Endodermal cell (in vitro differentiated cells): ENCODE measurements around the gene HSFX2. TPM values are rescaled to one million over a fixed set of nuclear protein-coding genes. Genes with fewer than 3 reads are reported as not detected.
A peak's percentile ranks its signal among the peaks of the same experiment; 100 is the strongest.
"Not testable (repeated sequence)": the region's sequence is repeated elsewhere in the genome, so short reads cannot be mapped to it uniquely, and the experiment has no call there.

ENCODE experiments used
- DNase-seq: peaks from one replicate; pipeline ENCODE4 v3.0.0-alpha.2; 2017
- H3K27ac ChIP-seq: 2 replicates; pipeline ENCODE4 v1.5.1; 2013; ENCODE audit warnings: mild to moderate bottlenecking, low read depth, low read length, moderate library complexity
- H3K27me3 ChIP-seq: 2 replicates; pipeline ENCODE4 v1.6.1; 2013; ENCODE audit warnings: mild to moderate bottlenecking, low read length, moderate library complexity; ENCODE audit not compliant: insufficient read depth, control insufficient read depth, poor library complexity, severe bottlenecking
- H3K36me3 ChIP-seq: 2 replicates; pipeline ENCODE4 v1.7.0; 2013; ENCODE audit warnings: mild to moderate bottlenecking, low read length, moderate library complexity; ENCODE audit not compliant: control insufficient read depth, insufficient read depth
- H3K4me1 ChIP-seq: one replicate; pipeline ENCODE4 v1.7.0; 2013; ENCODE audit warnings: low read length; ENCODE audit not compliant: control insufficient read depth, insufficient read depth
- H3K4me3 ChIP-seq: 2 replicates; pipeline ENCODE4 v1.5.1; 2013; ENCODE audit warnings: mild to moderate bottlenecking, low read length, moderate library complexity
- H3K9ac ChIP-seq: 2 replicates; pipeline ENCODE4 v1.6.1; 2013; ENCODE audit warnings: mild to moderate bottlenecking, low read length, moderate library complexity; ENCODE audit not compliant: poor library complexity, severe bottlenecking; ENCODE audit errors: extremely low read depth
- H3K9me3 ChIP-seq: 2 replicates; pipeline ENCODE4 v1.6.1; 2013; ENCODE audit warnings: mild to moderate bottlenecking, low read length, moderate library complexity; ENCODE audit not compliant: control insufficient read depth
- H3K27ac Mint-ChIP-seq: 2 replicates; pipeline ENCODE4 v1.8.0; 2020; ENCODE audit warnings: mixed read lengths
- H3K27me3 Mint-ChIP-seq: 2 replicates; pipeline ENCODE4 v1.8.0; 2021; ENCODE audit warnings: mild to moderate bottlenecking, mixed read lengths; ENCODE audit not compliant: insufficient read depth
- H3K36me3 Mint-ChIP-seq: 2 replicates; pipeline ENCODE4 v1.8.0; 2020; ENCODE audit warnings: low read depth, mixed read lengths
- H3K4me1 Mint-ChIP-seq: 2 replicates; pipeline ENCODE4 v1.8.0; 2020; ENCODE audit warnings: mixed read lengths
- H3K4me3 Mint-ChIP-seq: 2 replicates; pipeline ENCODE4 v1.8.0; 2020; ENCODE audit warnings: mild to moderate bottlenecking, moderate library complexity, mixed read lengths
- H3K9me3 Mint-ChIP-seq: 2 replicates; pipeline ENCODE4 v1.8.0; 2020; ENCODE audit warnings: mild to moderate bottlenecking, mixed read lengths
- WGBS, 2 experiments: methylation state at CpG; one replicate each; pipeline versions ENCODE4 v1.1.5 to v1.1.7; 2013; ENCODE audit warnings: missing lambda C conversion rate in 2 of 2, mixed read lengths in 1 of 2; ENCODE audit not compliant: insufficient coverage in 1 of 2, insufficient read length in 1 of 2; 5-methylcytosine and 5-hydroxymethylcytosine counted together
- total RNA-seq, 2 donors: library from RNA; stranded (reverse); fragmentation: NEBNext Ultra II Directional in 1 of 2; extraction: Animal tissue kit (Norgen Biotek cat#: 25700) in 1 of 2; gene quantifications; 2 replicates in 1 of 2; 3 replicates in 1 of 2; pipeline ENCODE4 v1.2.1, GENCODE V29; 2021
- TF ChIP-seq, protein P1 (sequence below): fragments of 200-600 bp; sonication (generic); conservative IDR thresholded peaks from 2 replicates; pipeline ENCODE4 v1.5.0; 2021; ENCODE audit warnings: antibody characterized with exemption, mild to moderate bottlenecking

Gene HSFX2
- total RNA-seq, 2 donors from 2014 or later, result not detected

GRCh38 chrX:149545545-149546543 is 49.3 kb downstream of the HSFX2 start:
- H3K4me3 Mint-ChIP-seq, H3K9me3 ChIP-seq, H3K27ac Mint-ChIP-seq, H3K9ac ChIP-seq, H3K27ac ChIP-seq, H3K4me1 ChIP-seq, H3K36me3 Mint-ChIP-seq, H3K27me3 ChIP-seq, H3K4me1 Mint-ChIP-seq, H3K36me3 ChIP-seq, H3K4me3 ChIP-seq, H3K27me3 Mint-ChIP-seq: not testable (repeated sequence)
- WGBS, 2 experiments, result 68% methylated on average over 11 of the region's 29 CpGs; no CpG with 5 or more reads in 1 of the 2 experiments
- H3K9me3 Mint-ChIP-seq, result peaks cover 11% of the 10 kb centered on the region
- peak; percentile 81 for DNase-seq
- TF ChIP-seq, protein P1, sequence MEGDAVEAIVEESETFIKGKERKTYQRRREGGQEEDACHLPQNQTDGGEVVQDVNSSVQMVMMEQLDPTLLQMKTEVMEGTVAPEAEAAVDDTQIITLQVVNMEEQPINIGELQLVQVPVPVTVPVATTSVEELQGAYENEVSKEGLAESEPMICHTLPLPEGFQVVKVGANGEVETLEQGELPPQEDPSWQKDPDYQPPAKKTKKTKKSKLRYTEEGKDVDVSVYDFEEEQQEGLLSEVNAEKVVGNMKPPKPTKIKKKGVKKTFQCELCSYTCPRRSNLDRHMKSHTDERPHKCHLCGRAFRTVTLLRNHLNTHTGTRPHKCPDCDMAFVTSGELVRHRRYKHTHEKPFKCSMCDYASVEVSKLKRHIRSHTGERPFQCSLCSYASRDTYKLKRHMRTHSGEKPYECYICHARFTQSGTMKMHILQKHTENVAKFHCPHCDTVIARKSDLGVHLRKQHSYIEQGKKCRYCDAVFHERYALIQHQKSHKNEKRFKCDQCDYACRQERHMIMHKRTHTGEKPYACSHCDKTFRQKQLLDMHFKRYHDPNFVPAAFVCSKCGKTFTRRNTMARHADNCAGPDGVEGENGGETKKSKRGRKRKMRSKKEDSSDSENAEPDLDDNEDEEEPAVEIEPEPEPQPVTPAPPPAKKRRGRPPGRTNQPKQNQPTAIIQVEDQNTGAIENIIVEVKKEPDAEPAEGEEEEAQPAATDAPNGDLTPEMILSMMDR, result peak; percentile 63

Other genes with a start within 250 kb of the HSFX2 start
- 10 to 100 TPM; 28.2 to 43.9 TPM for gene IDS, start 90.0 kb downstream of the HSFX2 start, total RNA-seq
- 10 to 100 TPM; 11.9 to 18.0 TPM for gene EOLA1, start 54.3 kb downstream of the HSFX2 start, total RNA-seq
- gene HSFX3, start 45.4 kb downstream of the HSFX2 start, total RNA-seq, result not detected
- gene MAGEA9B, start 7.9 kb downstream of the HSFX2 start, total RNA-seq, result not detected
- 10 to 100 TPM; 60.1 to 66.3 TPM for gene TMEM185A, start 36.5 kb upstream of the HSFX2 start, total RNA-seq
- gene MAGEA11, start 116.7 kb upstream of the HSFX2 start, total RNA-seq, result not detected
- gene HSFX1, start 178.8 kb upstream of the HSFX2 start, total RNA-seq, result 1 to 10 TPM; 3.2 to 3.4 TPM
- gene MAGEA9, start 186.6 kb upstream of the HSFX2 start, total RNA-seq, result not detected